ENCODE data around the gene GUCY1A2. TPM values are rescaled to one million over a fixed set of nuclear protein-coding genes. Genes with fewer than 3 reads are reported as not detected.

Gene GUCY1A2
- total RNA-seq, 1 experiment from 2014 or later, result 0.10 TPM

GRCh38 chr11:107042748-107043147 lies 24.5 kb upstream of the GUCY1A2 start (continued):
- no peak for TF ChIP-seq ZBTB33 (IDR thresholded peaks at IDR 0.05; ENCODE audit: extremely low read depth, insufficient replicate concordance, low read length)
- TF ChIP-seq SRF (IDR thresholded peaks at IDR 0.05; ENCODE audit: low read depth), result no peak
- TF ChIP-seq CTCF (IDR thresholded peaks at IDR 0.05 in 2 of 3, conservative IDR thresholded peaks at IDR 0.05 in 1 of 3; ENCODE audit: borderline replicate concordance in 1 of 3, insufficient read depth in 1 of 3, low read depth in 2 of 3, low read length in 2 of 3), result no peak
- TF ChIP-seq ATF3 (IDR thresholded peaks at IDR 0.05), result no peak

GRCh38 chr11:107041088-107041444 lies 22.8 kb upstream of the GUCY1A2 start:
- RAD21 ChIA-PET (ENCODE audit: low non-redundant PET in 1 of 2, low total read pairs in 2 of 2, uncharacterized antibody in 2 of 2, unreplicated experiment in 2 of 2), result no interaction called here
- Histone ChIP-seq H3K27ac (ENCODE audit: low read depth, low read length) (no peak overlapping the region), H3K9ac (ENCODE audit: low read length) (no peak overlapping the region), H3K4me1 (ENCODE audit: control insufficient read depth in 1 of 2, insufficient read depth in 2 of 2, low read length in 2 of 2) (no peaks in the 10 kb centered on the region), H3K27me3 (ENCODE audit: insufficient read depth, low read length) (no peaks in the 10 kb centered on the region), H3K36me3 (ENCODE audit: control insufficient read depth in 1 of 2, insufficient read depth in 2 of 2, low read length in 2 of 2) (no peaks in the 10 kb centered on the region), H3K4me2 (ENCODE audit: low read length) (no peak overlapping the region), H3K4me3 (replicated peaks in 1 of 2; ENCODE audit: low read depth in 1 of 2, low read length in 2 of 2) (no peak overlapping the region), H2AFZ (ENCODE audit: low read depth, low read length, poor library complexity, severe bottlenecking) (no peak overlapping the region), H3K79me2 (ENCODE audit: insufficient read depth, low read length) (no peaks in the 10 kb centered on the region), H3K9me3 (ENCODE audit: control insufficient read depth in 1 of 2, insufficient read depth in 1 of 2, low read depth in 1 of 2, low read length in 2 of 2) (no peaks in the 10 kb centered on the region), H4K20me1 (ENCODE audit: insufficient read depth) (no peaks in the 10 kb centered on the region), H3K9me2 (ENCODE audit: insufficient read depth) (no peaks in the 10 kb centered on the region)
- CTCF ChIA-PET, result no interaction called here
- POLR2A ChIA-PET, result no interaction called here
- no peak for TF ChIP-seq JUND (IDR thresholded peaks at IDR 0.05)
- TF ChIP-seq ATF3 (IDR thresholded peaks at IDR 0.05), result no peak
- no peak for TF ChIP-seq SIN3A (IDR thresholded peaks at IDR 0.05; ENCODE audit: low read depth)
- no peak for TF ChIP-seq CBX3 (IDR thresholded peaks at IDR 0.05; ENCODE audit: low read depth)
- intact Hi-C loops (cut with micrococcal nuclease), result no loop called here
- BruUV-seq (replicated peaks), result no TSS peak
- DNase-seq (ENCODE audit: low read depth, low spot score) (no peak), ATAC-seq (no peak)
